Heart right ventricle (tissue), 16 donors: ENCODE data around the gene GNG12. TPM values are rescaled to one million over a fixed set of nuclear protein-coding genes. Genes with fewer than 3 reads are reported as not detected.

Experiments
- ATAC-seq, 8 donors: fragments of 200-7000 bp; cut with Tn5 transposase; one replicate each; pipeline ENCODE4 v1.9.1; 2020; ENCODE audit warnings: mild to moderate bottlenecking in 8 of 8, moderate library complexity in 8 of 8, moderate number of reproducible peaks in 1 of 8
- DNase-seq, 2 donors: peaks; one replicate each; pipeline ENCODE4 v3.0.0-alpha.2; 2020
- H3K27ac ChIP-seq, 10 donors: fragments of 200-600 bp; sonication (generic) in 2 of 10; one replicate each; pipeline versions ENCODE4 v1.5.0 to v1.8.0; 2020 to 2022; ENCODE audit warnings: mild to moderate bottlenecking in 3 of 10
- H3K27me3 ChIP-seq, 7 donors: fragments of 200-600 bp; one replicate each; pipeline ENCODE4 v1.8.0; 2021 to 2022; ENCODE audit warnings: mild to moderate bottlenecking in 2 of 7
- H3K36me3 ChIP-seq, 9 donors: fragments of 200-600 bp; sonication (generic) in 1 of 9; one replicate each; pipeline versions ENCODE4 v1.5.0 to v1.8.0; 2020 to 2022; ENCODE audit warnings: mild to moderate bottlenecking in 2 of 9
- H3K4me1 ChIP-seq, 9 donors: fragments of 200-600 bp; sonication (generic) in 1 of 9; one replicate each; pipeline versions ENCODE4 v1.5.0 to v1.8.0; 2020 to 2022; ENCODE audit warnings: mild to moderate bottlenecking in 4 of 9
- H3K4me3 ChIP-seq, 10 donors: fragments of 200-600 bp; sonication (generic) in 2 of 10; one replicate each; pipeline versions ENCODE4 v1.5.0 to v1.8.0; 2020 to 2022; ENCODE audit warnings: mild to moderate bottlenecking in 7 of 10, moderate library complexity in 2 of 10
- H3K9me3 ChIP-seq, 11 donors: fragments of 200-600 bp in 10 of 11; sonication (generic) in 2 of 11; one replicate each; pipeline versions ENCODE4 v1.5.0 to v1.8.0; 2013 to 2022; ENCODE audit warnings: mild to moderate bottlenecking in 2 of 11, control low read depth in 1 of 11, moderate library complexity in 1 of 11
- WGBS, 2 donors: extraction: QIAGEN DNeasy Blood & Tissue Kit; methylation state at CpG; one replicate each; pipeline ENCODE4 v1.1.7; 2013; ENCODE audit warnings: inconsistent platforms in 1 of 2; 5-methylcytosine and 5-hydroxymethylcytosine counted together
- intact Hi-C, 10 donors: fragments of 100-400 bp; cut with DNase I; formaldehyde crosslinking; loops; one replicate each; pipeline versions ENCODE4 v1.11.1 to v1.14.2; 2022
- polyA plus RNA-seq, 2 donors: library from polyadenylated mRNA; stranded (reverse); fragments of 200-250 nt; gene quantifications; one replicate each; pipeline ENCODE4 v1.2.3, GENCODE V29; 2013
- total RNA-seq, 10 donors: library from RNA; stranded (reverse); fragmentation: NEBNext Ultra II Directional in 3 of 10; extraction: Animal tissue kit (Norgen Biotek cat#: 25700) in 3 of 10; gene quantifications; one replicate each; pipeline versions ENCODE4 v1.2.1 to v1.2.4, GENCODE V29; 2021 to 2023
- TF ChIP-seq, protein P1 (sequence below), 9 donors: fragments of 200-600 bp; sonication (generic) in 2 of 9; IDR thresholded peaks; one replicate each; pipeline versions ENCODE4 v1.5.0 to v1.8.0; 2021 to 2022; ENCODE audit warnings: antibody characterized with exemption in 9 of 9, mild to moderate bottlenecking in 5 of 9, moderate library complexity in 1 of 9
- donor health status: Arrhythmogenic right ventricular cardiomyopathy.
- donor health status: ischemic (EF 13 %, LVEDD 7.1; RV severe dilation, severe dysfunction).
- donor health status: healthy with polysubstance abuse.
- donor health status: DM: no; HTN: yes; CAD: no.
- donor health status: DM: no; HTN: no; CAD: no.
- donor health status: ischemic (EF 25% LVEDD 6.9; RV normal size, moderate dysfunction).
- donor health status: ischemic (EF 25% LVEDD 5.7; RV mildly dilated, moderate dysfunction).
- donor health status: healthy.
- donor health status: DM: yes; HTN: yes; CAD: no.
- donor health status: Ischemic cardiomyopathy.
- donor health status: ischemic (EF 35%, LVEDD 5.7; RV mildly dilated, moderate dysfunction).
- donor health status: nonischemic (EF 11% LVEDD 7.7; RV severe dilation, severe dysfunction).
- donor health status: DM: yes; HTN: yes; CAD: no.
- donor health status: PGD.
- donor health status: ischemic (EF 29% LVEDD 5.4; RV normal size, mild dysfunction).
- donor health status: nonischemic (EF 23%, LVEDD 6.1; RV moderate dilation, normal function).

The GNG12 gene
- total and polyA plus RNA-seq, 12 donors = 8.5 to 49.4 (median 34.5) TPM

DNA sequence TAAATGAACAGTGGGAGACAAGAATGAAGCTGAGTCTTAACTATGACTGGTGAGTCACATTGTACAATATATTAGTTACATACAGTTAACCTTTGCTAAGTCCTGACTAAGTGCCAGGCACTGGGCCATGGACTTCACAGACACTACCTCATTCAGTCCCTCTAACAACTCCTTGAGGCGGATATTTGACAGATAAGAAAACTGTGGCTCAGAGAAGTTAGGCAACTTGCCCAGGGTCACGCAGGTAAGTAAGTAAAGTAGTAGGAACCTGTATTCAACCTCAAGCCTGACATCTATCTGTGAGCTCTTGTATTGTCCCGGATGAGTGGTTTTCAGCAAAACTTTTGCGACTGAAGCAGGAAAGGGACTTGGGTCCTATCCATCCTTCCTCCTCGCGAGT is 62.1 kb downstream of the GNG12 start:
- ATAC-seq = no peak

DNA sequence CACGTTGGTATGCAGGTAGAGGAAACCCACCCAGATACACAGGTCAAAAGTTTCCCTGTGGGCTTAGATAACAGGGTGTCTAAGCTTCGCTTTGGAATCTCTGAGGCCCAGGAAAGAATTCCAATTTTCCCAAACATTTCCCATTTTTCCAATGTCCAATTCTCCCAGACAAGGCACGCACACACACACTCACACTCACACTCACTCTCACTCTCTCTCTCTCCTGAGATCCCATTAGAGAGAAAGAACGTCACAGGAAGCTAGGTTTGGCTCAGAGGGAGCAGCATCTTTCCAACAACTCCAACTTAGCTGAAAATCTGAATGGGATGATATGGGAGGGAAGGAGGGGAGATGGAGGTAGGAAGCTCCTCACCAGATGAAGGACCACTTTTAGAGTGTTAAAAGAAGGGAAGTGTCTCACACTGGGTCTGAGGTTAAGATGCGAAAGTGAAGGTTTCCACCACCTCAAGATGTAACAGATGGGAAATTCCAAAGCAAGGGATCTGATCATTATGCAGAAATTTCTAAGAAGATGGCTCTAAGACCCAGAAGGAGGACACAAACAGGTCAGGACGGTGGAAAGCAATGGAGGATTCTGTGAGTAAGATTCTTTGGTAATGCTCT is 63.5 kb downstream of the GNG12 start:
- TF ChIP-seq, protein P1, sequence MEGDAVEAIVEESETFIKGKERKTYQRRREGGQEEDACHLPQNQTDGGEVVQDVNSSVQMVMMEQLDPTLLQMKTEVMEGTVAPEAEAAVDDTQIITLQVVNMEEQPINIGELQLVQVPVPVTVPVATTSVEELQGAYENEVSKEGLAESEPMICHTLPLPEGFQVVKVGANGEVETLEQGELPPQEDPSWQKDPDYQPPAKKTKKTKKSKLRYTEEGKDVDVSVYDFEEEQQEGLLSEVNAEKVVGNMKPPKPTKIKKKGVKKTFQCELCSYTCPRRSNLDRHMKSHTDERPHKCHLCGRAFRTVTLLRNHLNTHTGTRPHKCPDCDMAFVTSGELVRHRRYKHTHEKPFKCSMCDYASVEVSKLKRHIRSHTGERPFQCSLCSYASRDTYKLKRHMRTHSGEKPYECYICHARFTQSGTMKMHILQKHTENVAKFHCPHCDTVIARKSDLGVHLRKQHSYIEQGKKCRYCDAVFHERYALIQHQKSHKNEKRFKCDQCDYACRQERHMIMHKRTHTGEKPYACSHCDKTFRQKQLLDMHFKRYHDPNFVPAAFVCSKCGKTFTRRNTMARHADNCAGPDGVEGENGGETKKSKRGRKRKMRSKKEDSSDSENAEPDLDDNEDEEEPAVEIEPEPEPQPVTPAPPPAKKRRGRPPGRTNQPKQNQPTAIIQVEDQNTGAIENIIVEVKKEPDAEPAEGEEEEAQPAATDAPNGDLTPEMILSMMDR (IDR thresholded peaks at IDR 0.05) = no peak
- H3K4me3 ChIP-seq = no peak overlapping the region
- WGBS, 2 donors = 82 to 88% methylated on average over 6 of the region's 6 CpGs
- DNase-seq (no peak), ATAC-seq (no peak)
- intact Hi-C loops = loop anchor here (5.0 to 10.0 kb wide), 11 partner anchors 63 to 575 kb away; partner anchors contain the start of gene GNG12 (in 8 of the 10)
- no peaks in the 10 kb centered on the region for H3K27me3 ChIP-seq
- H3K4me1 ChIP-seq = peaks cover 0 to 29% (median 21%) of the 10 kb centered on the region in 9 donors
- no peaks in the 10 kb centered on the region for H3K9me3 ChIP-seq
- peaks cover 0 to 3% (median 0%) of the 10 kb centered on the region in 9 donors for H3K36me3 ChIP-seq
- H3K27ac ChIP-seq = no peak overlapping the region

More for the DNA sequence above, 62.1 kb downstream of the GNG12 start:
- intact Hi-C loops = loop anchor here in 3 of 10 donors (5.0 to 10.0 kb wide), 3 partner anchors 61 to 341 kb away; partner anchors contain the start of gene GNG12 (in 2 of the 3)
- no peak for DNase-seq
- H3K9me3 ChIP-seq = no peaks in the 10 kb centered on the region
- peaks cover 0 to 8% (median 0%) of the 10 kb centered on the region in 9 donors for H3K36me3 ChIP-seq
- no peak overlapping the region for H3K4me3 ChIP-seq
- TF ChIP-seq, protein P1 (IDR thresholded peaks at IDR 0.05) = peak in 1 of 9 donors; percentile 15
- WGBS, 2 donors = 77% methylated on average over 6 of the region's 6 CpGs
- H3K27me3 ChIP-seq = no peaks in the 10 kb centered on the region
- H3K27ac ChIP-seq = no peak overlapping the region
- peaks cover 0 to 29% (median 21%) of the 10 kb centered on the region in 9 donors for H3K4me1 ChIP-seq

DNA sequence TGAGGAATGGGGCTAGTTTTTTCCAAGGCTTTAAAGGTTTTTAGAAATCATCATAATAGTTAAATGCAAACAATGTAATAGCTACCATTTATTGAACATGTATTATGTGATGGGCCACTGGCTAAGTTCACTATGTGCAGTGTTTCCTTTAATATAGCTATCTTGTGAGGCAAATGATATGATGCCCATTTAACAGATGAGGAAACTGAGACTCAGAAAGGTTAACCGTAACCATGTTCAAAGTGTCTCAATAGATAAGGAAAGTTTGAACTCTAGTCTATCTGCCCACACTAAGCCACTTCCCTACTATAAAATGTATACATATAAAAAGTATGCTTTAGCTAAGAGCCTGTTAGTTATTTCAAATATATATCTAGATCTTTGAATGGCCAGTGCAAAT is 64.8 kb downstream of the GNG12 start:
- TF ChIP-seq, protein P1 (IDR thresholded peaks at IDR 0.05) = no peak

DNA sequence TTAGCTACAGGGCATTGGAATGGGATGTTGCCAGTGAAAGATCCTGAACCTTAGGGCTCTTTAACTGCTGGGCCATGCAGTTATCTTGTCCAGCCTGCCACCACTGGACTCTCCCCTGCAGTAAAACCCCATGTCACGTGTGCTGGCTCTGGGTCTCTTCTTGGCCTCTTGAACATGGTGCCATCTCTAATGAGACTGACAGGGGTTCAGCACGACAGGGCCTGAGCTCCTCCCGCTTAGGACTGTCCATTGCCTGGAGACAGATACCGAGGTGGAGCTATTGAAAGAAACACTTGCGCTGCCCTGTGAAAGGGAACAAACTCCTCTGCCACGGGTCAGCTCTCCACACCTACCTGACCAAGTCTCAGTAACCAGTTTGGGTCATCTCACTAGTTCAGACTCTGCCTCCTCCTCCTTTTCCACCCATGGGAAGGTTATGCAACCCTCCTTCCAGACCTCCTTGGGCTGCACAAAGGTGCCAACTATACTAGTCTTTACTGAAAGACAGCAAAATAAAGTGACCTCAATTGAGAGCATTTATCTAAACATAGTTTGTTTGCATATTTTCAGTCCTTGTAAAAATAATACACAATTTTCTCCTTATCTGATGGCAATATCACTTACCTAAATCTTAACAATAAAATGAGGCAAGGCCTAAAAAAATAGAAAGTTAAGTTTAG is 66.0 kb downstream of the GNG12 start:
- Histone ChIP-seq H3K4me1 (peaks cover 0 to 29% (median 21%) of the 10 kb centered on the region in 9 donors), H3K36me3 (no peaks in the 10 kb centered on the region), H3K9me3 (no peaks in the 10 kb centered on the region), H3K27me3 (no peaks in the 10 kb centered on the region), H3K4me3 (no peak overlapping the region), H3K27ac (no peak overlapping the region)
- 82% methylated on average over 6 of the region's 6 CpGs for WGBS, 2 donors
- DNase-seq = no peak
- TF ChIP-seq, protein P1 (IDR thresholded peaks at IDR 0.05) = no peak
- intact Hi-C loops = loop anchor here in 9 of 10 donors (2.0 to 10.0 kb wide), 11 partner anchors 65 to 578 kb away; partner anchors contain the start of gene GNG12 (in 6 of the 9)
- peak in 5 of 8 donors; percentile 15 to 49 (median 25) for ATAC-seq

More for the DNA sequence above, 64.8 kb downstream of the GNG12 start:
- peaks cover 0 to 29% (median 21%) of the 10 kb centered on the region in 9 donors for H3K4me1 ChIP-seq
- ATAC-seq (no peak), DNase-seq (no peak)
- H3K4me3 ChIP-seq = no peak overlapping the region
- no peaks in the 10 kb centered on the region for H3K9me3 ChIP-seq
- no peaks in the 10 kb centered on the region for H3K36me3 ChIP-seq
- no peaks in the 10 kb centered on the region for H3K27me3 ChIP-seq
- intact Hi-C loops = loop anchor here in 9 of 10 donors (5.0 to 10.0 kb wide), 10 partner anchors 64 to 576 kb away; partner anchors contain the start of gene GNG12 (in 6 of the 9)
- 94 to 98% methylated on average over 1 of the region's 1 CpG for WGBS, 2 donors
- H3K27ac ChIP-seq = no peak overlapping the region
